Transverse colon (tissue), 3 donors: ENCODE data around the gene TMEM181.
"Not testable (repeated sequence)": the region's sequence is repeated elsewhere in the genome, so short reads cannot be mapped to it uniquely, and the experiment has no call there.

ENCODE experiments used
- EP300 ChIP-seq: sonication (generic); formaldehyde crosslinking; IDR thresholded peaks from one replicate; pipeline ENCODE4 v1.6.1; 2017; ENCODE audit warnings: antibody characterized with exemption, low read depth
- POLR2A ChIP-seq: fragments of 450-650 bp; IDR thresholded peaks from one replicate; pipeline ENCODE4 v1.6.1; 2016; ENCODE audit warnings: antibody characterized with exemption, mild to moderate bottlenecking, moderate library complexity
- TF ChIP-seq, protein P1 (sequence below), 5 experiments: fragments of 200-600 bp in 3 of 5; fragments of 450-650 bp in 2 of 5; sonication (generic) in 3 of 5; IDR thresholded peaks; 1 replicate in 2 of 5; 2 replicates in 3 of 5; pipeline ENCODE4 v1.5.1; 2016 to 2017; ENCODE audit warnings: antibody characterized with exemption in 5 of 5, inconsistent platforms in 3 of 5, mild to moderate bottlenecking in 2 of 5, moderate library complexity in 1 of 5

DNA sequence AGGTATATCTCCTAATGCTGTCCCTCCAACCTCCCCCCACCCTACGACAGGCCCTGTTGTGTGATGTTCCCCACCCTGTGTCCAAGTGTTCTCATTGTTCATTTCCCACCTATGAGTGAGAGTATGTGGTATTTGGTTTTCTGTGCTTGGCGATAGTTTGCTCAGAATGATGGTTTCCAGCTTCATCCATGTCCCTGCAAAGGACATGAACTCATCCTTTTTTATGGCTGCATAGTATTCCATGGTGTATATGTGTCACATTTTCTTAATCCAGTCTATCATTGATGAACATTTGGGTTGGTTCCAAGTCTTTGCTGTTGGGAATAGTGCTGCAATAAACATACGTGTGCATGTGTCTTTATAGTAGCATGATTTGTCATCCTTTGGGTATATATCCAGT is 54.7 kb downstream of the TMEM181 start:
- TF ChIP-seq POLR2A, EP300: not testable (repeated sequence)
- TF ChIP-seq, protein P1, sequence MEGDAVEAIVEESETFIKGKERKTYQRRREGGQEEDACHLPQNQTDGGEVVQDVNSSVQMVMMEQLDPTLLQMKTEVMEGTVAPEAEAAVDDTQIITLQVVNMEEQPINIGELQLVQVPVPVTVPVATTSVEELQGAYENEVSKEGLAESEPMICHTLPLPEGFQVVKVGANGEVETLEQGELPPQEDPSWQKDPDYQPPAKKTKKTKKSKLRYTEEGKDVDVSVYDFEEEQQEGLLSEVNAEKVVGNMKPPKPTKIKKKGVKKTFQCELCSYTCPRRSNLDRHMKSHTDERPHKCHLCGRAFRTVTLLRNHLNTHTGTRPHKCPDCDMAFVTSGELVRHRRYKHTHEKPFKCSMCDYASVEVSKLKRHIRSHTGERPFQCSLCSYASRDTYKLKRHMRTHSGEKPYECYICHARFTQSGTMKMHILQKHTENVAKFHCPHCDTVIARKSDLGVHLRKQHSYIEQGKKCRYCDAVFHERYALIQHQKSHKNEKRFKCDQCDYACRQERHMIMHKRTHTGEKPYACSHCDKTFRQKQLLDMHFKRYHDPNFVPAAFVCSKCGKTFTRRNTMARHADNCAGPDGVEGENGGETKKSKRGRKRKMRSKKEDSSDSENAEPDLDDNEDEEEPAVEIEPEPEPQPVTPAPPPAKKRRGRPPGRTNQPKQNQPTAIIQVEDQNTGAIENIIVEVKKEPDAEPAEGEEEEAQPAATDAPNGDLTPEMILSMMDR (IDR thresholded peaks at IDR 0.05), result not testable (repeated sequence)
